NT2/D1 (cell line): ENCODE data around the gene SLC22A12.

ENCODE experiments used
- SUZ12 ChIP-seq: IDR thresholded peaks from 2 replicates; pipeline ENCODE4 v1.6.1; 2011; ENCODE audit not compliant: insufficient read length, insufficient read depth; ENCODE audit errors: extremely low read depth
- YY1 ChIP-seq: IDR thresholded peaks from 2 replicates; pipeline ENCODE4 v1.6.1; 2011; ENCODE audit not compliant: insufficient read length, insufficient read depth
- ZNF274 ChIP-seq: IDR thresholded peaks from 2 replicates; pipeline ENCODE4 v1.6.1; 2011; ENCODE audit warnings: mild to moderate bottlenecking, low read depth, low read length

DNA sequence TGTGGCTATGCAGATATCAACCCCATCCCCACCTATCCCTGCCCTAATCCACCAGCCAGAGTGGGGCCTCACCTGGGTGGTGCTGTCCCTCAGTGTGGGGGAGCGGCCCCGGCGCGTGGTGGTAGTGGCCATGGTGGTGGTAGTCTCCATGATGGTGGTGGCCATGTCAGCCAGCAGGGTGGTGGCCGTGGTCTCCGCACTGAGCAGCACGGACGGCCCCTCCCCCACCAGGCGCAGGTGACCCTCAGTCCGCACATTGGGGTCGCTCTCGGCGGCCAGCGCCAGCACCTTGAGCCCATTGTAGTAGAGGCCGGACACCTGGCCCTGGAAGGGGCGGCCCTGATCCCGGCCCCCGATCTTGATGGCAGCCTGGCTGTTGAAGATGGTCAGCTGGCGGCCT, 31.7 kb downstream of the SLC22A12 start:
- TF ChIP-seq ZNF274 (no peak), YY1 (no peak), SUZ12 (no peak)
